ENCODE measurements around the gene FAM76A.
"Not testable (repeated sequence)": the region's sequence is repeated elsewhere in the genome, so short reads cannot be mapped to it uniquely, and the experiment has no call there.

DNA sequence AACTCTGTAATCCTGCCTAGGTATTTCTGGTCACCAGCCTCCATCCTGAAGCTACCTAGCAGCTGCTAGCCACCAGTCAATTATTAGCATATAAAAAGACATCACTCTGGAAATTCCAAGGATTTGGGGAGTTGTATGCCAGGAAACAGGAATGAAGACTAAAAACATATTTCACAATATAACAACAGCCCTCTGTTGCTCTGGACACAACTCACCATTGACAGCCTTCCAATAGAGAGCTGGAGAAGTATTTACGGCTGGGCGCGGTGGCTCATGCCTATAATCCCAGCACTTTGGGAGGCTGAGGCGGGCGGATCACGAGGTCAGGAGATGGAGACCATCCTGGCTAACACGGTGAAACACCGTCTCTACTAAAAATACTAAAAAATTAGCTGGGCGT is 28.9 kb upstream of the FAM76A start:
- not testable (repeated sequence) for TF ChIP-seq POLR2A (IDR thresholded peaks at IDR 0.05)
- TF ChIP-seq, protein P1, sequence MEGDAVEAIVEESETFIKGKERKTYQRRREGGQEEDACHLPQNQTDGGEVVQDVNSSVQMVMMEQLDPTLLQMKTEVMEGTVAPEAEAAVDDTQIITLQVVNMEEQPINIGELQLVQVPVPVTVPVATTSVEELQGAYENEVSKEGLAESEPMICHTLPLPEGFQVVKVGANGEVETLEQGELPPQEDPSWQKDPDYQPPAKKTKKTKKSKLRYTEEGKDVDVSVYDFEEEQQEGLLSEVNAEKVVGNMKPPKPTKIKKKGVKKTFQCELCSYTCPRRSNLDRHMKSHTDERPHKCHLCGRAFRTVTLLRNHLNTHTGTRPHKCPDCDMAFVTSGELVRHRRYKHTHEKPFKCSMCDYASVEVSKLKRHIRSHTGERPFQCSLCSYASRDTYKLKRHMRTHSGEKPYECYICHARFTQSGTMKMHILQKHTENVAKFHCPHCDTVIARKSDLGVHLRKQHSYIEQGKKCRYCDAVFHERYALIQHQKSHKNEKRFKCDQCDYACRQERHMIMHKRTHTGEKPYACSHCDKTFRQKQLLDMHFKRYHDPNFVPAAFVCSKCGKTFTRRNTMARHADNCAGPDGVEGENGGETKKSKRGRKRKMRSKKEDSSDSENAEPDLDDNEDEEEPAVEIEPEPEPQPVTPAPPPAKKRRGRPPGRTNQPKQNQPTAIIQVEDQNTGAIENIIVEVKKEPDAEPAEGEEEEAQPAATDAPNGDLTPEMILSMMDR (IDR thresholded peaks at IDR 0.05): not testable (repeated sequence)

Measured in ovary (tissue), 3 donors.